Gastroesophageal sphincter (tissue), 3 donors: ENCODE measurements around the gene TMCC1.

Experiments
- EP300 ChIP-seq: sonication (generic); formaldehyde crosslinking; IDR thresholded peaks from one replicate; pipeline ENCODE4 v1.6.1; 2017; ENCODE audit warnings: antibody characterized with exemption, mild to moderate bottlenecking
- POLR2A ChIP-seq, 2 donors: fragments of 450-650 bp; IDR thresholded peaks; one replicate each; pipeline ENCODE4 v1.6.1; 2017; ENCODE audit warnings: antibody characterized with exemption in 2 of 2, mild to moderate bottlenecking in 2 of 2, moderate library complexity in 1 of 2
- POLR2AphosphoS5 ChIP-seq: sonication (generic); formaldehyde crosslinking; IDR thresholded peaks from one replicate; pipeline ENCODE4 v1.6.1; 2017; ENCODE audit warnings: antibody characterized with exemption
- TF ChIP-seq, protein P1 (sequence below), 4 experiments: fragments of 200-600 bp in 2 of 4; fragments of 450-650 bp in 2 of 4; sonication (generic) in 1 of 4; IDR thresholded peaks; one replicate each; pipeline ENCODE4 v1.5.1; 2017 to 2019; ENCODE audit warnings: antibody characterized with exemption in 4 of 4, mild to moderate bottlenecking in 2 of 4, moderate library complexity in 2 of 4

- TF ChIP-seq POLR2AphosphoS5 = no peak
- TF ChIP-seq POLR2A (IDR thresholded peaks at IDR 0.05) = no peak
- TF ChIP-seq, protein P1, sequence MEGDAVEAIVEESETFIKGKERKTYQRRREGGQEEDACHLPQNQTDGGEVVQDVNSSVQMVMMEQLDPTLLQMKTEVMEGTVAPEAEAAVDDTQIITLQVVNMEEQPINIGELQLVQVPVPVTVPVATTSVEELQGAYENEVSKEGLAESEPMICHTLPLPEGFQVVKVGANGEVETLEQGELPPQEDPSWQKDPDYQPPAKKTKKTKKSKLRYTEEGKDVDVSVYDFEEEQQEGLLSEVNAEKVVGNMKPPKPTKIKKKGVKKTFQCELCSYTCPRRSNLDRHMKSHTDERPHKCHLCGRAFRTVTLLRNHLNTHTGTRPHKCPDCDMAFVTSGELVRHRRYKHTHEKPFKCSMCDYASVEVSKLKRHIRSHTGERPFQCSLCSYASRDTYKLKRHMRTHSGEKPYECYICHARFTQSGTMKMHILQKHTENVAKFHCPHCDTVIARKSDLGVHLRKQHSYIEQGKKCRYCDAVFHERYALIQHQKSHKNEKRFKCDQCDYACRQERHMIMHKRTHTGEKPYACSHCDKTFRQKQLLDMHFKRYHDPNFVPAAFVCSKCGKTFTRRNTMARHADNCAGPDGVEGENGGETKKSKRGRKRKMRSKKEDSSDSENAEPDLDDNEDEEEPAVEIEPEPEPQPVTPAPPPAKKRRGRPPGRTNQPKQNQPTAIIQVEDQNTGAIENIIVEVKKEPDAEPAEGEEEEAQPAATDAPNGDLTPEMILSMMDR (IDR thresholded peaks at IDR 0.05) = no peak
- no peak for TF ChIP-seq EP300
Measured at GRCh38 chr3:129699612-129700011, 193.9 kb downstream of the TMCC1 start.
